HG03095 (cell line): ENCODE results near the gene MYO18A.
"Not testable (repeated sequence)": the region's sequence is repeated elsewhere in the genome, so short reads cannot be mapped to it uniquely, and the experiment has no call there.

Experiments used
- ATAC-seq: cut with Tn5 transposase; IDR thresholded peaks from one replicate; pipeline ENCODE4 v1.9.1; 2021; ENCODE audit warnings: moderate library complexity; ENCODE audit not compliant: unreplicated experiment

MYO18A gene

GRCh38 chr17:29108823-29109476 is 71.2 kb downstream of the MYO18A start:
- no peak for ATAC-seq

GRCh38 chr17:29107933-29108822 is 72.0 kb downstream of the MYO18A start:
- no peak for ATAC-seq

- no peak for ATAC-seq
Measured at GRCh38 chr17:29107084-29107483, 73.1 kb downstream of the MYO18A start.

- no peak for ATAC-seq
Measured at GRCh38 chr17:29103341-29103740, 76.9 kb downstream of the MYO18A start.

GRCh38 chr17:29102741-29103181 is 77.4 kb downstream of the MYO18A start:
- ATAC-seq: no peak

DNA sequence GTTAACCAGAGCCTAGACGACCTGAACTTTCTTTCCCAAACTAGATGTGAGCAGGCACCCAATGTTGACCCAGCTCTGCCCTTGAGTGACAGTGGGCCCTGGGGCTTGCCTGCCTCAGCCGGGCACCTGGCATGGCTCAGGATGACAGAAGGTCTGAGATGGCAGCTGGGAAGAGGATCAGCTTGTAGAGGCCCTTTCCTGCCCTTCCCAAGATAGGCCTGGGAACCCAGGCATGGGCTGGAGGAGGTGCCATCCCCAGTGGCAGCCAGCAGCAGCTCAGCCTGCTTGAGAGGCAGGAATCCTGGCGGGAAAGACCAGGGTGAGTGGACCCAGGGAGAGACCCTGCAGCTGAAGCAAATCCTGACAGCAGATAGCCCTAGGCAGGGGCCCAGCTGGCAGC is 78.2 kb downstream of the MYO18A start:
- ATAC-seq: no peak

DNA sequence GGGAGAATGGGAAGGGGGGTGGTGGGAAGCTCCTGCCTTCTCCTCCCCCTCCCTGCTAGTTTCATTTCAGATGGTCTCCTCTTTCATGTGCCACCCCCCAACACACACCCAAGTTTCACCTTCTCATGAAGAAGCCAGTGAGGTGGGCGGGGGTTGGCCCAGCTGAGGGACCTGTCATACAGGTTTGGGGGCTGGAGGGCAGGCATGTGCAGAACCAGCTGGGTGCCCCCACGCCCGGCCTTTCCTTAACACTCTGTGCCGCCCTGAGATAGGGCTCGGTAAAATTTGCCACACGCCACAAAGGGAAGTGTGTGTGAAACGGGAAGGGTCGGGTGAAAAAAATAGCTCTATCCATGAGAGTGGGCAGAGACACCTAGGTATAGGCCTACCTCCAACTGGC is 79.9 kb downstream of the MYO18A start:
- no peak for ATAC-seq

DNA sequence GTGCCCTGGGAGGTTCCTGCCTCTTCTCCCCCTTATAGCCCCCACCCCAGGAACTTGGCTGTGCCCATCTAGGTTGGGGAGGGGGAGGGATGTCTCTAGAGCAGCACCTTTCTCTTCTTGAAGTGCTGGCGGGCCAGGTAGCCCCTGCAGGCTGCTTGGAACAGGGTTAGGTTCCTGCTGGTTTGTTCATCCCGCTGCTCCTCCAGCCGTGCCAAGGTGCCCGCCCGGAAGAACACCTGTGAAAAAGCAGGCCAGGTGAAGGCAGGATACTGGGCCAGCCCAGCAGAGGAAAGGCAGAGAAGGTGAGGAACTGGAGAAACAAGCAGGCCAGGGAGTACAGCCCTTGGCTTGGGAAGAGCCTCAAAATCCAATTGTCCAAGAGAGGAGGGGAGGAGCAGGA is 80.7 kb downstream of the MYO18A start:
- ATAC-seq: no peak

- ATAC-seq: no peak
Measured at GRCh38 chr17:29096094-29096493, 84.1 kb downstream of the MYO18A start.

GRCh38 chr17:29095439-29095838 is 84.8 kb downstream of the MYO18A start:
- ATAC-seq: no peak

- no peak for ATAC-seq
Measured at GRCh38 chr17:29094101-29094708, 86.0 kb downstream of the MYO18A start.

GRCh38 chr17:29093090-29093871 is 86.9 kb downstream of the MYO18A start:
- ATAC-seq: no peak

DNA sequence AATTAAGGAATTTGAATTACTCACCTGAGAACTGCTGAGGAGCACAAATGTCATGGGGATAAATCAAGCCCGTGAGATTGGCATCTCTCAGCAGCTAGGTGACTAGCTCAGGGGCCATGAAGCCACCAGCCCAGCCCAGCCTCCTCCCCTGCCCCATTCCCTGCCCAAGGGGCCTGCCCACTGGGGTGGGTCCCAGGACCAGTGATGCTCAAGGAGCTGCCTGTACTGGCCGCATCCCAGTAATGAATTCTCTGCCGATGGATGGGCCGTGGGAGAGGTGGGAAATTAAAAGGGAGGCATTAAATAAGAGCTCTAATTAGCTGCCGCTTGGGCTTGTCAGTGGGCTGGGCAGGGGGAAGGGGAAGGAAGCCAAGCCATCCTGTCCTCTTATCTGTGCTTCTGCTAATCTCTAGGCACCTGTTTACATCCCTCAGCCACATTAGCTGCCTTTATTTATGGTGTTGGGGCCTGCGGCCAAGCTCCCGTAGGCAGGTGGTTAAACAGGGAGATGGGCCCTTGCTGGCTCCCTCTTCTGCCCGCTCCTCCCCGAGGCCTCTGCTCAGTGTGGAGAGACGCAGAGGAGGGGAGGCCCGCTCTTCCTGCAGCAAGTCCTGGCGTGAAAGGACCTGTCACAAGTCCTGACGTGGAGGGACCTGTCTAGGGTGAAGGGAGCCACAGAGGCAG is 88.5 kb downstream of the MYO18A start:
- no peak for ATAC-seq

GRCh38 chr17:29090750-29091605 is 89.2 kb downstream of the MYO18A start:
- ATAC-seq: no peak

- ATAC-seq: no peak
Measured at GRCh38 chr17:29090108-29090507, 90.1 kb downstream of the MYO18A start.

DNA sequence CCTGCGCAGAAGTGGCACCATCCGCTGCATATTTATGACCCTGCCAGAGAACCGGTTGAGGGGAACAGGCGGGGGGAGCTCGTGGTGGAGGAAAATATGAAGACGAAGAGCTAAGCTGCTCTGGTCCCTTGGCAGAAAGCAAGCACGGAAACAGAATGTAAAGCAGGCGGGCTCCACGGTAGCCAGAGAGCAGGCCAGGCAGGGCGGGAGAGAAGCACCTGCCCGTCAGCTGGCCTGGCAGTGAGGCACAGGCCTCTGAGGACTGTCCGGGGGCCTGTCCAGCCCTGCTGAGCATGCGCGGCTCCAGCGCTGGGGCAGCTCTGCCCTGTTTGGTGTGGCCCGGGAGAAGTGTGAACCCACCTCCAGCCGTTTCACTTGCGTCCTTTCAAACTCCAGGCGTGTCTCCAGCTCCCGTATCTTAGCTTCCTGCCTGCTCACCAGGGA is 90.6 kb downstream of the MYO18A start:
- ATAC-seq: no peak

GRCh38 chr17:29088782-29089181 is 91.4 kb downstream of the MYO18A start:
- ATAC-seq: not testable (repeated sequence)

GRCh38 chr17:29086628-29087332 is 93.4 kb downstream of the MYO18A start:
- ATAC-seq: no peak

GRCh38 chr17:29085223-29085622 is 95.0 kb downstream of the MYO18A start:
- no peak for ATAC-seq
